HG03354 (cell line): ENCODE results near the gene GJD3.

ENCODE experiments used
- ATAC-seq: cut with Tn5 transposase; IDR thresholded peaks from one replicate; pipeline ENCODE4 v1.9.1; 2021; ENCODE audit warnings: mild to moderate bottlenecking; ENCODE audit not compliant: unreplicated experiment, poor library complexity, severe bottlenecking

The GJD3 gene

DNA sequence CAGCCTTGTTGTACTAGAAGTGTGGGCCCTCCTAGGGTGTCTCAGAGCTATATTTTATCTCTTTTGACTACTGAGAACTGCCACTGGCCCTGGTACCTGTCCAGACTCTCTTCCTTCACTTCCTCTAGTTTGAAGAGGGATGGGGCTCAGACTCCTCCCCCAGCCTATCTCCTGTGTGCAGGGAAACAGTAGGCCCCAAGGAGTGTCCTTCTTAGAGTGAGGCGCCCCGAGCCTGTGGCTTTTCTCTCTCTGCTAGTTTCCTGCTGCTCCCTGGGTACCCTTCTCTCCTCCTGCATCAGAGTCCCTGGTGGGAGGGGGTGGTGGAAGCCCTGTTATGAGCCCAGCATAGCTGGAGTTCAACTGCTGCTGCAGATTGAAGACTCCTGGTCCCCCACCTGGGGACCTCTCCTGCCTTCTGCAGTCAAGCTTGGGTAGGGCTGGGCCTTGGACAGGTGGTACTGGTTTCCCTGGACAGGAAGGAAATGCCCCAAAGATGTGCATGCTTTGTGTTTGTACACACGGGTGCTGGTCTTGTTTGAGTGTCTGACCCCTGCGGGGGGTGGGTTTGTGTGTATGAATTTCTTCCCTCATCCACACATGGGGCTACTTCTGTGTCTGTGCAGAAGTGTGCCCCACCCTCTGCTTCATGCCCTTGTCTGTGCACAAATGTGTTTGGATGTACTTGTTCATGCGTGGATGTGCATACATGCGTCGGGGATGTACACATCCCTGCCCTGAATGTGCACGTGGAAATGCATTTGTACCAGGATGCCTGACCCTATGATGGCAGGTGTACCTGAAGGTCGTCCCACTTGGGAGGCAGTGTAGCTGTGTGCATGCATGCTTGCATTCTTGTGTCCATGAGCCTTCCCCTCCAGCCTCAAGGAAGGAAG, 48.6 kb downstream of the GJD3 start:
- ATAC-seq: no peak

DNA sequence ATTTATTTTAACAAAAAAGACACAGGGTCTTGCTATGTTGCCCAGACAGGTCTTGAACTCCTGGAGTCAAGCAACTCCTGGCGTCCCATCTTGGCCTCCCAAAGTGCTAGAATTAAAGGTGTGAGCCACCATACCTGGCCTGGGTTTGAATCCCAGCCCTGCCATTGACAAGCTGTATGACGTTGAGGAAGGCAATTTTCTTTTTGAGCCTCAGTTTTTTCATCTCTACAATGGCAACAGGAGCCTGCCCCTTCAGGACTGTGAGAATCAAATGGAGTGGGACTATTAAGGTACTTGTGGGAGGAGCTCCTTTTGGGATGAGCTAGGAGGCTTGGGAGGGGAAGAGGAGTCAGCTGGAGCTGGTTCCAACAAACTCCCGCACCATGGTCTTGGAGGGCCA, 49.3 kb downstream of the GJD3 start:
- ATAC-seq: no peak

- no peak for ATAC-seq
Measured at GRCh38 chr17:40314584-40314956, 50.0 kb downstream of the GJD3 start.

GRCh38 chr17:40313668-40314583, 50.6 kb downstream of the GJD3 start:
- ATAC-seq: no peak
